Thyroid gland (tissue), 4 donors: ENCODE data around the gene LRRC59.

ENCODE experiments used
- CTCF ChIP-seq, 6 experiments: fragments of 200-600 bp in 3 of 6; fragments of 450-650 bp in 3 of 6; sonication (generic) in 3 of 6; IDR thresholded peaks; one replicate each; pipeline ENCODE4 v1.5.1; 2016 to 2019; ENCODE audit warnings: antibody characterized with exemption in 6 of 6, mild to moderate bottlenecking in 2 of 6, inconsistent platforms in 1 of 6, moderate library complexity in 1 of 6
- POLR2A ChIP-seq, 2 donors: fragments of 450-650 bp; IDR thresholded peaks; one replicate each; pipeline ENCODE4 v1.6.1; 2017; ENCODE audit warnings: antibody characterized with exemption in 2 of 2, mild to moderate bottlenecking in 2 of 2, moderate library complexity in 1 of 2

- no peak for TF ChIP-seq POLR2A (IDR thresholded peaks at IDR 0.05)
- no peak for TF ChIP-seq CTCF (IDR thresholded peaks at IDR 0.05)
Measured at GRCh38 chr17:50430821-50431618, 33.7 kb upstream of the LRRC59 start.
